C4-2B (cell line): ENCODE measurements around the gene UGT2A2.

Source experiments
- H3K27ac ChIP-seq: fragments of 450-650 bp; 2 replicates; pipeline ENCODE4 v1.5.1; 2017
- CTCF ChIP-seq: fragments of 450-650 bp; conservative IDR thresholded peaks from 2 replicates; pipeline ENCODE4 v1.5.1; 2017; ENCODE audit warnings: mild to moderate bottlenecking
- ZFX ChIP-seq: fragments of 450-650 bp; IDR thresholded peaks from 2 replicates; pipeline ENCODE4 v1.6.1; 2017

UGT2A2 gene

GRCh38 chr4:69576251-69576877 is 63.1 kb downstream of the UGT2A2 start:
- no peak for TF ChIP-seq ZFX
- no peak for TF ChIP-seq CTCF
- H3K27ac ChIP-seq = no peak overlapping the region

GRCh38 chr4:69568787-69569186 is 70.7 kb downstream of the UGT2A2 start:
- TF ChIP-seq CTCF = no peak
- no peak for TF ChIP-seq ZFX
- no peak overlapping the region for H3K27ac ChIP-seq

GRCh38 chr4:69563424-69563823 is 76.0 kb downstream of the UGT2A2 start:
- TF ChIP-seq CTCF (no peak), ZFX (no peak)
- no peak overlapping the region for H3K27ac ChIP-seq

- TF ChIP-seq ZFX = no peak
- TF ChIP-seq CTCF = no peak
- no peak overlapping the region for H3K27ac ChIP-seq
Measured at GRCh38 chr4:69549651-69550050, 89.8 kb downstream of the UGT2A2 start.

- no peak overlapping the region for H3K27ac ChIP-seq
- TF ChIP-seq ZFX = no peak
Measured at GRCh38 chr4:69546134-69546765, 93.2 kb downstream of the UGT2A2 start.
